Breast epithelium (tissue), 3 donors: ENCODE results near the gene LDHA.

Experiments used
- POLR2A ChIP-seq: fragments of 450-650 bp; IDR thresholded peaks from one replicate; pipeline ENCODE4 v1.6.1; 2016; ENCODE audit warnings: antibody characterized with exemption, mild to moderate bottlenecking, moderate library complexity
- POLR2AphosphoS5 ChIP-seq, 3 donors: sonication (generic); formaldehyde crosslinking; IDR thresholded peaks; one replicate each; pipeline ENCODE4 v1.6.1; 2017; ENCODE audit warnings: antibody characterized with exemption in 3 of 3
- TF ChIP-seq, protein P1 (sequence below), 3 donors: fragments of 450-650 bp; IDR thresholded peaks; one replicate each; pipeline ENCODE4 v1.5.1; 2016 to 2017; ENCODE audit warnings: antibody characterized with exemption in 3 of 3, mild to moderate bottlenecking in 3 of 3, moderate library complexity in 3 of 3

DNA sequence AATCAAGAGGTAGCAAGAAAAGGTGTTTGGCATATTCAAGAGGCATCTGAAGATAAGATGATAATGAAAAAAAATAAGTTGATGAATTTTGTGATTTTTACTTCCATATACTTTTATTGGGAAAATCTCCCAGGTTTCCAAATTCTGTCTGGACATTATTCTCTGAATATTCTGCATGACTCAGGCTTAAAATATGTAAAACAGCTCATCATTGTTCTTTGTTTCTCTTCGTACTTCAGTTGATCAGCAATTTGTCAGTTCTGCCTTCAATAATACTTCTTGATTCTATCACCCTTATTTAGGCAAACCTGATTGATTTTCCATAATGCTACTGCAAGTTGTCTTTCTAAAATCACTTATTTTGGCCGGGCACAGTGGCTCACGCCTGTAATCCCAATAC is 41.8 kb upstream of the LDHA start:
- TF ChIP-seq, protein P1, sequence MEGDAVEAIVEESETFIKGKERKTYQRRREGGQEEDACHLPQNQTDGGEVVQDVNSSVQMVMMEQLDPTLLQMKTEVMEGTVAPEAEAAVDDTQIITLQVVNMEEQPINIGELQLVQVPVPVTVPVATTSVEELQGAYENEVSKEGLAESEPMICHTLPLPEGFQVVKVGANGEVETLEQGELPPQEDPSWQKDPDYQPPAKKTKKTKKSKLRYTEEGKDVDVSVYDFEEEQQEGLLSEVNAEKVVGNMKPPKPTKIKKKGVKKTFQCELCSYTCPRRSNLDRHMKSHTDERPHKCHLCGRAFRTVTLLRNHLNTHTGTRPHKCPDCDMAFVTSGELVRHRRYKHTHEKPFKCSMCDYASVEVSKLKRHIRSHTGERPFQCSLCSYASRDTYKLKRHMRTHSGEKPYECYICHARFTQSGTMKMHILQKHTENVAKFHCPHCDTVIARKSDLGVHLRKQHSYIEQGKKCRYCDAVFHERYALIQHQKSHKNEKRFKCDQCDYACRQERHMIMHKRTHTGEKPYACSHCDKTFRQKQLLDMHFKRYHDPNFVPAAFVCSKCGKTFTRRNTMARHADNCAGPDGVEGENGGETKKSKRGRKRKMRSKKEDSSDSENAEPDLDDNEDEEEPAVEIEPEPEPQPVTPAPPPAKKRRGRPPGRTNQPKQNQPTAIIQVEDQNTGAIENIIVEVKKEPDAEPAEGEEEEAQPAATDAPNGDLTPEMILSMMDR (IDR thresholded peaks at IDR 0.05), result no peak
- TF ChIP-seq POLR2AphosphoS5 (IDR thresholded peaks at IDR 0.05) (no peak), POLR2A (no peak)
